Gastroesophageal sphincter (tissue), 3 donors: ENCODE results near the gene SLFN5.

Experiments used
- CTCF ChIP-seq, 4 experiments: fragments of 200-600 bp in 2 of 4; fragments of 450-650 bp in 2 of 4; sonication (generic) in 1 of 4; IDR thresholded peaks; one replicate each; pipeline ENCODE4 v1.5.1; 2017 to 2019; ENCODE audit warnings: antibody characterized with exemption in 4 of 4, mild to moderate bottlenecking in 2 of 4, moderate library complexity in 2 of 4
- EP300 ChIP-seq: sonication (generic); formaldehyde crosslinking; IDR thresholded peaks from one replicate; pipeline ENCODE4 v1.6.1; 2017; ENCODE audit warnings: antibody characterized with exemption, mild to moderate bottlenecking
- POLR2A ChIP-seq, 2 donors: fragments of 450-650 bp; IDR thresholded peaks; one replicate each; pipeline ENCODE4 v1.6.1; 2017; ENCODE audit warnings: antibody characterized with exemption in 2 of 2, mild to moderate bottlenecking in 2 of 2, moderate library complexity in 1 of 2

DNA sequence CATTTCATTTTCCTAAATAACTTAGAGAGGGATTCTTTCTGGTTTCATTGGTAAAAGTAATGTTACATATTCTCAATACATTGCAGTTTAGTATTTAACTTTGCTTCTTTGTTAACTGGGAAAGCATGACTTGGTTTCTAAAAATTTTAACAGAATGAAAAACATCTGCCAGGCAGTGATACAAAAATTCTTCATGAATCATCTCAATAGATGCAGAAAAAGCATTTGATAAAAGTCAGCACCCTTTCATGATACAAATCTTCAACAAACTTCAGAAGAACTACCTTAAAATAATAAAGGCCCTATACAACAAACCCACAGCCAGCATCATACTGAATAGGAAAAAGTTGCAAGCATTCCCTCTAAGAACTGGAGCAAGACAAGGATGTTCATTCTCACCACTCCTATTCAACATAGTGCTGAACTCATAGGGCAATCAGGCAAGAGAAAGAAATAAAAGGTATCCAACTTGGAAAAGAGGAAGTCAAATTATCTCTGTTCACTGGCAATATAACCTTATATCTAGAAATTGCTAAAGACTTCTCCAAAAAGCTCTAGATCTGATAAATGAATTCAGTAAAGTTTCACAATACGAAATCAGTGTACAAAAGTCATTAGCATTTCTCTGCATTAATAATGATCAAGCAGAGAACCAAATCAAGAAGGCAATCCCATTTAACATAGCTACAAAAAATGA is 50.4 kb downstream of the SLFN5 start:
- TF ChIP-seq CTCF (IDR thresholded peaks at IDR 0.05): no peak
- TF ChIP-seq POLR2A (IDR thresholded peaks at IDR 0.05): no peak
- TF ChIP-seq EP300: no peak
